HUES6 (cell line): Measurements from ENCODE around the gene LILRA1.
"Not testable (repeated sequence)": the region's sequence is repeated elsewhere in the genome, so short reads cannot be mapped to it uniquely, and the experiment has no call there.

ENCODE experiments used
- H3K27ac ChIP-seq: 2 replicates; pipeline ENCODE4 v1.7.0; 2013; ENCODE audit warnings: low read depth, mild to moderate bottlenecking, low read length, inconsistent platforms
- H3K27me3 ChIP-seq: 2 replicates; pipeline ENCODE4 v1.6.1; 2013; ENCODE audit warnings: low read length; ENCODE audit not compliant: control insufficient read depth, insufficient read depth
- H3K36me3 ChIP-seq: 2 replicates; pipeline ENCODE4 v1.6.1; 2013; ENCODE audit warnings: low read length; ENCODE audit not compliant: control insufficient read depth, insufficient read depth
- H3K4me1 ChIP-seq: 2 replicates; pipeline ENCODE4 v1.6.1; 2013; ENCODE audit warnings: low read length; ENCODE audit not compliant: control insufficient read depth, insufficient read depth
- H3K4me3 ChIP-seq: 2 replicates; pipeline ENCODE4 v1.5.1; 2013; ENCODE audit warnings: low read depth, low read length
- H3K9ac ChIP-seq: one replicate; pipeline ENCODE4 v1.6.1; 2013; ENCODE audit warnings: mild to moderate bottlenecking, low read length
- H3K9me3 ChIP-seq: 2 replicates; pipeline ENCODE4 v1.6.1; 2013; ENCODE audit warnings: low read depth, low read length; ENCODE audit not compliant: control insufficient read depth, insufficient read depth

Gene LILRA1

GRCh38 chr19:54607785-54608150 is 14.3 kb downstream of the LILRA1 start:
- H3K27ac ChIP-seq, result no peak overlapping the region
- H3K9ac ChIP-seq, result no peak overlapping the region
- no peak overlapping the region for H3K4me3 ChIP-seq
- H3K36me3 ChIP-seq, result no peaks in the 10 kb centered on the region
- H3K4me1 ChIP-seq, result no peaks in the 10 kb centered on the region
- H3K9me3 ChIP-seq, result peaks cover 67% of the 10 kb centered on the region; the same call in 1 of the 2 replicates
- H3K27me3 ChIP-seq, result no peaks in the 10 kb centered on the region; the same call in 1 of the 2 replicates

DNA sequence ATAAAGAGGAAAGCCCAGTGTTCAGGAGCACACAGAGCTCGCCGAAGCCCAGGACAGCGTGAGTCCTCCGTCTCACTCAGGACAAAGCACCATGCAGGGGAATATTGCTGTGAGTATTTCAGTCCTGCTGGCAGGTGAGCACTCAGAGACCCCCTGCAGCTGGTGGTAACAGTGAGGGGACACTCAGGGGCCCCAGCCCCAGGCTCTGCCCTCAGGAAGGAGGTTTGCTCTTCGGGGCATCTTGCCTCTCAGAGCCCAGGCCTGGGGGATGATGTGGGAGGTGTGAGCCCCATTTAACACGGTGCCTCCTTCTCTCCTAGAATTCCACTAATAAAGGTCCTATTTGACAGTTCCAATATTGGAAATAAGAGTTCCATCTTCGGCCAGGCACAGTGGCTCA is 14.8 kb downstream of the LILRA1 start:
- H3K9me3 ChIP-seq, result peaks cover 67% of the 10 kb centered on the region; the same call in 1 of the 2 replicates
- no peaks in the 10 kb centered on the region for H3K27me3 ChIP-seq
- no peaks in the 10 kb centered on the region for H3K4me1 ChIP-seq
- H3K4me3 ChIP-seq, result no peak overlapping the region
- H3K27ac ChIP-seq, result no peak overlapping the region
- no peak overlapping the region for H3K9ac ChIP-seq
- no peaks in the 10 kb centered on the region for H3K36me3 ChIP-seq

- no peak overlapping the region for H3K9ac ChIP-seq
- H3K36me3 ChIP-seq, result no peaks in the 10 kb centered on the region
- no peaks in the 10 kb centered on the region for H3K4me1 ChIP-seq
- no peak overlapping the region for H3K4me3 ChIP-seq
- no peak overlapping the region for H3K27ac ChIP-seq
- H3K27me3 ChIP-seq, result no peaks in the 10 kb centered on the region
- H3K9me3 ChIP-seq, result peaks cover 67% of the 10 kb centered on the region; the same call in 1 of the 2 replicates
These were observed 15.4 kb downstream of the LILRA1 start for GRCh38 chr19:54608792-54609191.

DNA sequence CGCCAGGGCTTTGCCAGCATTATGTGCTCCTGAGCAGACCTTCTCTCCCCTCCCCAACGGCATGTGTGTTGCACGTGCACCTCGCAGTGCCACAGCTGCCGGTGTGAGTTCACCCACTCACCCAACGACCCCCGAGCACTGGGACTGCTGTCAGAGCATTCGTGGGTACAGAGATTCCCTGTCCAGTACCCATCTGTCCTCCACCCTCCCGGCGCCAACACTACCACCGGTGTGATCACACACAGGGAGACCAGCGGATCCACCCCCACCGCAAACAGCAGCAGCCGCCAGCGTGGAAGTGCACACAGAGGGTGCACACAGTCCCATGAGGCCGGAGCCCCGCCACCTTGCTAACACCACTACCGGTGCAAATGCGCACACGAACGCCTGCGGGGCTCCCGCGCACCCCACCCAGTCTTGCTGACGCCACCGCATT is 15.9 kb downstream of the LILRA1 start:
- Histone ChIP-seq H3K4me1 (no peaks in the 10 kb centered on the region), H3K36me3 (no peaks in the 10 kb centered on the region), H3K4me3 (no peak overlapping the region), H3K9me3 (peaks cover 70% of the 10 kb centered on the region; the same call in 1 of the 2 replicates), H3K27ac (no peak overlapping the region), H3K9ac (no peak overlapping the region), H3K27me3 (no peaks in the 10 kb centered on the region)

GRCh38 chr19:54612428-54612827 is 19.0 kb downstream of the LILRA1 start:
- Histone ChIP-seq H3K4me3 (no peak overlapping the region), H3K9ac (no peak overlapping the region), H3K27ac (no peak overlapping the region), H3K9me3 (peaks cover 58% of the 10 kb centered on the region; the same call in 1 of the 2 replicates), H3K4me1 (no peaks in the 10 kb centered on the region), H3K27me3 (no peaks in the 10 kb centered on the region), H3K36me3 (no peaks in the 10 kb centered on the region)

GRCh38 chr19:54614726-54615125 is 21.3 kb downstream of the LILRA1 start:
- no peak overlapping the region for H3K27ac ChIP-seq
- no peaks in the 10 kb centered on the region for H3K4me1 ChIP-seq
- no peaks in the 10 kb centered on the region for H3K36me3 ChIP-seq
- no peak overlapping the region for H3K4me3 ChIP-seq
- peaks cover 43% of the 10 kb centered on the region; the same call in 1 of the 2 replicates for H3K9me3 ChIP-seq
- H3K27me3 ChIP-seq, result no peaks in the 10 kb centered on the region
- H3K9ac ChIP-seq, result no peak overlapping the region

DNA sequence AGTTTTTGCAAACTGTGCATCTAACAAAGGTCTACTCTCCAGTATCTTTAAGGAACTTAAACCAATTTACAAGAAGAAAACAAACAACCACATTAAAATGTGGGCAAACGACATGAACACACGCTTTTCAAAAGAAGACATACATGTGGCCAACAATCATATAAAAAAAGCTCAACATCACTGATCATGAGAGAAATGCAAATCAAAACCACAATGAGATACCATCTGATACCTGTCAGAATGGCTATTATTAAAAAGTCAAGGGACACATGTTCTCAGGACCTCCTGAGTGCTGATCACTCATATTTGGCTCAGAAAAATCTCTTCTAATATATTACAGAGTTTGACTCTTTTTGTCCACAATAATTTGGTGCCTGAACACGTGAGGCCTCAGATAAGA is 22.6 kb downstream of the LILRA1 start:
- Histone ChIP-seq H3K27ac (no peak overlapping the region), H3K27me3 (no peaks in the 10 kb centered on the region), H3K4me1 (no peaks in the 10 kb centered on the region), H3K9me3 (peaks cover 38% of the 10 kb centered on the region; the same call in 1 of the 2 replicates), H3K36me3 (no peaks in the 10 kb centered on the region), H3K4me3 (no peak overlapping the region), H3K9ac (no peak overlapping the region)

DNA sequence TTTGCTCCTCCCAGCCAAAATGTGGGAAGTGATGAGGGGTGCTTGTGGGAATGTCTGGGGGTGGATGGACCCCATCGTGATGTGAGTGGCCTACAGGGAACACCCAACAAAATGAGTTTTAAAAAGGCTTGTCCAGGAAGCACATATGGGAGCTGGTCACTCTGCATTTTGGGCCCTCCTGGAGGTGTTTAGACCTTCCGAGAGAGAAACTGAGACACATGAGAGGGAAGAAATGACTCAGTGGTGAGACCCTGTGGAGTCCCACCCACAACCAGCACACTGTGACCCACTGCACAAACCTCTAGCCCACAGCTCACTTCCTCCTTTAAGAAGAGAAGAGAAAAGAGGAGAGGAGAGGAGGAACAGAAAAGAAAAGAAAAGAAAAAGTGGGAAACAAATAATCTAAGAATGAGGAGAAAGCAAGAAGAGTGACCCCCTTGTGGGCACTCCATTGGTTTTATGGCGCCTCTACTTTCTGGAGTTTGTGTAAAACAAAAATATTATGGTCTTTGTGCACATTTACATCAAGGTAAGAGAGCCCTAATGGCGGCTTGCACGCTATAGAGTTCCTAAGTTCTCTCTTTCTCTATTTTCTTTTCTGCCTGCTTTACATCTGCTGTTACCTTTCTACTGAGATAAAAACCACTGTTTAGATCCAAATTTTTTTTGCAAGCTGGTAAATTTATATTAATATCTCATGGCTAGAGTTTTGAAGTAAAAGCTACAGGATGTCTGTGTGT is 23.6 kb downstream of the LILRA1 start:
- no peaks in the 10 kb centered on the region for H3K4me1 ChIP-seq
- no peak overlapping the region for H3K9ac ChIP-seq
- no peak overlapping the region for H3K4me3 ChIP-seq
- H3K36me3 ChIP-seq, result no peaks in the 10 kb centered on the region
- H3K27me3 ChIP-seq, result no peaks in the 10 kb centered on the region
- peaks cover 30% of the 10 kb centered on the region; the same call in 1 of the 2 replicates for H3K9me3 ChIP-seq
- H3K27ac ChIP-seq, result no peak overlapping the region

GRCh38 chr19:54620464-54620863 is 27.0 kb downstream of the LILRA1 start:
- H3K9ac ChIP-seq, result no peak overlapping the region
- H3K4me1 ChIP-seq, result no peaks in the 10 kb centered on the region
- no peaks in the 10 kb centered on the region for H3K36me3 ChIP-seq
- no peak overlapping the region for H3K4me3 ChIP-seq
- peaks cover 18% of the 10 kb centered on the region; the same call in 1 of the 2 replicates for H3K9me3 ChIP-seq
- H3K27ac ChIP-seq, result no peak overlapping the region
- H3K27me3 ChIP-seq, result no peaks in the 10 kb centered on the region; the same call in 1 of the 2 replicates

- Histone ChIP-seq H3K4me1 (no peaks in the 10 kb centered on the region), H3K4me3 (no peak overlapping the region), H3K9ac (no peak overlapping the region), H3K36me3 (no peaks in the 10 kb centered on the region), H3K27me3 (no peaks in the 10 kb centered on the region; the same call in 1 of the 2 replicates), H3K9me3 (peaks cover 16% of the 10 kb centered on the region; the same call in 1 of the 2 replicates), H3K27ac (no peak overlapping the region)
These were observed 29.0 kb downstream of the LILRA1 start for GRCh38 chr19:54622431-54622830.

DNA sequence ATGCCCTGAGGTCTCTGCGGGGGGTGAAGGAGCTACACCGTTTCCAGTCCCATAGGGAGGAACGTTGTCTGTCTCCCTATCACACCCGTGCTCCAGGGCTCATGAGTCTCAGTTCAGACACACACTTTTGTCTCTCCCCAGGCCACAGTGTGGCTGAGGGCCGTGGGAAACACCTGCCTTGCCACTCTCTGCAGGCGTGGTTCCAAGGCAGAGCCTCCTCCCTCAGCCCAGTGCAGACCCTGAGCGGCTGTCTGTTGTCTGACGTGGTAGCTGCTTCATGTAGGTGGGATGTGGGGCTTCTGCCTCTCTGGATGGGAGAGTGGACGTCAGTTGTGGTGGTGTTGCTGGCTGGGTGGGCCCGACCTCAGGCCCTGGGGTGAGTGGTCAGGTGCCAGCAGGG is 30.8 kb downstream of the LILRA1 start:
- not testable (repeated sequence) for H3K27me3 ChIP-seq, H3K4me3 ChIP-seq, H3K9ac ChIP-seq, H3K27ac ChIP-seq, H3K4me1 ChIP-seq, H3K36me3 ChIP-seq
- H3K9me3 ChIP-seq, result peaks cover 26% of the 10 kb centered on the region; the same call in 1 of the 2 replicates
